GM12891 (cell line): ENCODE measurements around the gene MBOAT2.

Experiments used
- POLR2A ChIP-seq: IDR thresholded peaks from 2 replicates; pipeline ENCODE4 v1.6.1; 2011; ENCODE audit warnings: low read depth, low read length, control low read depth
- TAF1 ChIP-seq: IDR thresholded peaks from 2 replicates; pipeline ENCODE4 v1.6.1; 2011; ENCODE audit warnings: low read depth, low read length, control low read depth

GRCh38 chr2:9031246-9031645 lies 27.8 kb upstream of the MBOAT2 start:
- TF ChIP-seq POLR2A (no peak), TAF1 (no peak)
